Forelimb muscle (tissue), 1 donor: ENCODE data around the gene MRPL30. TPM values are rescaled to one million over a fixed set of nuclear protein-coding genes. Genes with fewer than 3 reads are reported as not detected.
"Not testable (repeated sequence)": the region's sequence is repeated elsewhere in the genome, so short reads cannot be mapped to it uniquely, and the experiment has no call there.

Source experiments
- DNase-seq: peaks from one replicate; pipeline ENCODE4 v3.0.0-alpha.2; 2013; ENCODE audit warnings: low read depth
- polyA plus RNA-seq: library from polyadenylated mRNA; unstranded; fragments of 120-200 nt; gene quantifications from one replicate; pipeline ENCODE4 v1.2.1, GENCODE V29; 2013; ENCODE audit not compliant: insufficient read length

MRPL30 gene
- polyA plus RNA-seq, 1 donor = 40.3 TPM

DNA sequence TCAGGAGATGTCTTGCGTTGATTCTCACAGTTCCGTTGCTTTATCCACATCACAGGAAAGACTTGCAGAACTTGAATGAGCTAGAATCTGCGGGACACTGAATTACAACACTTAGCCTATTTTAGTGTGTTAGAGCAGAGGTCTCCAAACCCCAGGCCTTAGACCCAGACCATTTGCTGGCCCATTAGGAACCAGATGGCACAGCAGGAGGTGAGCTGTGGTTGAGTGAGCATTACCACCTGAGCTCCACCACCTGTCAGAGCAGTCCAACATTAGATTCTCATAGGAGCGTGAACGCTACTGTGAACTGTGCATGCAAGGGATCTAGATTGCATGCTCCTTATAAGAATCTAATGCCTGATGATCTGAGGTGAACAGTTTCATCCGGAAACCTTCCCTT is 3.8 kb downstream of the MRPL30 start:
- DNase-seq = no peak

DNA sequence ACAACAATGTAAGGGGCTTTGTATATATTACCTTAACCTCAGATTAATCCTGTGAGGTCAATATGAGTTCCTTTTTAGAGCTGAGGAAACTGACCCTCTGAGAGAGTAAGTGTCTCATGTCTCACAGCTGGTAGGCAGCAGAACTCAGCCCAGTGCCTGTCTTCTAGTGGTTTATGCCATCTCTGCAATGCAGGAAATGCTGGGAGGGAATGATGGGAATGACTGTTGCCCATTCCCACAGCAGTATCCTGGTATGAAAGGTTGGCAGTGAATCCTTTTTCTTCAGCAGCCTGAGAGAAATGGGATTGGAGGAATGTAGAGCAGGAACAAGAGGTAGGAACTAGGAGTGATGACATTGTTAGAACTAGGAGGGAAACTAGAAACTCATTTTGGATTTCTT is 6.0 kb downstream of the MRPL30 start:
- no peak for DNase-seq

DNA sequence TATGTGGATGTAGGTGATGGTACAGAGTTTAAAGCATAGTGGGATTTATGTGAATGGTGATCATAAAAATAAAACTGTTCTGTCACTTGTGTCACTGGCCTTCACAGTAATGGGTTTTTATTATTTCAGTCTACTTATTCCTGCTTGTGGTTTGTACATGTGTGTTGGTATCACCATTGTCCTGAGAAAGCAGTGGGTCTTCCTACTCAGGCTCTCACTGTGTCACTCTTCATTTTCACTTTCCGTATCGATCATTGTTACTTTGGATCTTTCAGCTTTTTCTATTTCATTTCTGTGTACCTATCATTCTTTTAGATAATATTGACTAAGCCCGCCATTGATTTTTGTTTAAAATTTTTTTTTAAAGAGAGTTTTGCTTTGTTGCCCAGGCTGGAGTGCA is 7.4 kb downstream of the MRPL30 start:
- no peak for DNase-seq

DNA sequence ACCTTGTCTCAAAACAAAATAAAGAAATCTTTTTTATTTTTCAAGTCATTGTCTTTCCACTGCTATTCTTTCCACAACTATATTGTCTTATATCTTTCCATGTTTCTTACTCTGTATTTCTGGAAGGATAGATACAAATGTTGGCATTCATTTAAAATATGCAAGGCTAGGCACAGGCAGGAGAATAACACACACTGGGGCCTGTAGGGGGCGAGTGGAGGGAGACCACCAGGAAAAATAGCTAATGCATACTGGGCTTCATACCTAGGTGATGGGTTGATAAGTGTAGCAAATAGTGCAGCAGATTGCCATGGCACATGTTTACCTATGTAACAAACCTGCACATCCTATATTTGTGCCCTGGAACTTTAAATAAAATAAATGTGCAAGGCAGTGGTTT is 9.6 kb downstream of the MRPL30 start:
- DNase-seq = no peak

DNA sequence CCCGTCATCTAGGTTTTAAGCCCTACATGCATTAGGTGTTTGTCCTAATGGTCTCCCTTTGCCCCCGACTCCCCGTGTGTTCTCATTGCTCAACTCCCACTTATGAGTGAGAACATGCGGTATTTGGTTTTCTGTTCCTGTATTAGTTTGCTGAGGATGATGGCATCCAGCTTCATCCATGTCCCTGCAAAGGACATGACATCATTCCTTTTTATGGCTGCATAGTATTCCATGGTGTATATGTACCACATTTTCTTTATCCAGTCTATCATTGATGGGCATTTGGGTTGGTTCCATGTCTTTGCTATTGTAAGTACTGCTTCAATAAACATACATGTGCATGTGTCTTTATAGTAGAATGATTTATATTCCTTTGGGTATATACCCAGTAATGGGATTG is 11.4 kb downstream of the MRPL30 start:
- not testable (repeated sequence) for DNase-seq

DNA sequence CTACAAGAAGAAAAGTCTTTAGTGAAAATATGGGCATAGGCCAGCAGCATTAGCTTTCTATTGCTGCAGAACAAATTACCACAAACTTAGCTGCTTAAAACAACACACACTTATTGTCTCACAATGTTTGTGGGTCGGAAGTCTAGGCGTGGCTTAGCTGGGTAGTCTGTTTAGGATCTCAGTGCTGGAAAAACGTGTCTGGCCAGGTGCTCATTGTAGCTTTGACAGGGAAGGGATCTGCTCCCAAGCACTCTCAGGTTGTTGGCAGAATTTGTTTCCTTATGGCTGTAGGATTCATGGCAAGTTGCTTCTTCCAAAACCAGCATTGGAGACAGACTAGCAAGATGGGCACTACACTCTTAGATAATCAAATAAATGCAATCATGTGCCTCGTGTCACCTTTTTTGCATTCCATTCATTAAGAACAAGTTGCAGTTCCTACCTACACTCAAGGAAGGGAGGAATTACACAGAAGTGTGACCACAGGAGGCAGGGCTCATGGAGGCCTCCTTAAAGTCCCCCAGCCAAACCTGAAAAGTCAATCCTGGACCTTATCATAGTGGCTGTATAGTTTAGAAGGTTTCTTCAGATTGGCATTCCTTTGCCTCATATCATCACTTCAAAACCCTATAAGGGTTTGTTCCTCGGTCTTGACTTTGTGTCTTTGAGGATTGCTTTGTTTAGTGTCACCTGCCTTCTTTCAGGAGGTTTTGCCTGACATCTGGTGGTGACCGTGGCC is 17.3 kb downstream of the MRPL30 start:
- DNase-seq = no peak

DNA sequence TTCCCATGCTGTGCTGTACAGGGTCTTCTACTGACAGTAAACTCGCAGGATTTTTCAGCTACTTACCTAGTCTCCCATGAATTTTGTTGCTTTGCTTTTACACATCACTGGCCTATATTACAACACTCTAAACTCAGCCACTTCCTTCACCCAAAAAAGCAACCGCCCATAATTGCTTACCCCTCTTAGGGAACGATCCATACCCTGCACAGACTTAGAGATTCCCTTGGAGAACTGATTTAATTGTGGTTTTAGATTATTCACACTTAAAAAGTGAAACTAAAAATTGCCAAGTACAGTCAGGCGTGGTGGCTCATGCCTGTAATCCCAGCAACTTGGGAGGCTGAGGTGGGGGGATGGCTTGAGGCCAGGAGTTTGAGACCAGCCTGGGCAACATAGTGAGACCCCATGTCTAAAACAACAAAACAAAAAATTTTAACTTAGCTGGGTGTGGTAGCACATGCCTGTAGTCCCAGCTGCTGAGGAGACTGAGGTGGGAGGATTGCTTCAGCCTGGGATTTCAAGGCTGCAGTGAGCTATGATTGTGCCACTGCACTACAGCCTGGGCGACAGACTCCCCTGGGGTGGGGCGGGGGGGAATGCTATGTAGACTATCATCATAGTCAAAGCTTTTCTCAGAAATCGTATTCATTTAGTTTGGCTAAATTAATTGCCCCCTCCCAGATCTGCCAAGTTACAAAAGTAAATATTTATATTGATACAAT is 19.3 kb downstream of the MRPL30 start:
- no peak for DNase-seq

DNA sequence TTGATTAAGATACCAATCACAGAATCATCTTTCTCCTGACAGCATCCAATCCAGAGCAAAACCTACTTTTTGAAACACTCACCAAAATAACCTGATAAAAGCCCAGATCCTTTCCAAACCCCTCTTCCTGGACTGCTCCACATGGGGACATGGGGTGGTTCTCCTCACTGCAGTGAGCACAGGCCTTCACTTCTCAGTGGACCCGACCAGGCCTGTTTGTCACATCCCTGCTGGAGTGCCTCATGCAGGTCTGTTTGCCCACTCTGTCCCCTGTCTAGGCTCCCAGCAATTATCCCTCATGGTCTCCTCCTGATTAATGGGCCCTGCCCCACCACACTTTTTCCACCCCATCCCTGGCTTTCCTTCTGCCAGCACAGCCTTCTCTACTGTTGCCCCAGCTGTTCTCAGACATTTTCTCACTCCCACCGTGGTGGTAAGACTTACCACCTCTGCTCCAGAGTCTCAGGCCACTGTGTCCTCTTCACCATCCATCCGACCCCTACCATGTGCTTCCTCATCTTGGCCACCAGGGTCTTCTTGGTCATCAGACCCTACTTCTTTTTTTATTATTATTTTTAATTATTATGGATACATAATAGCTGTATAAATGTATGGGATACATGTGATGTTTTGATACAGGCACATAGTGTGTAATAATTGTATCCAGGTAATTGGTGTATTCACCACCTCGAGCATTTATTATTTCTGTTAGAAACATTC is 21.1 kb downstream of the MRPL30 start:
- no peak for DNase-seq

DNA sequence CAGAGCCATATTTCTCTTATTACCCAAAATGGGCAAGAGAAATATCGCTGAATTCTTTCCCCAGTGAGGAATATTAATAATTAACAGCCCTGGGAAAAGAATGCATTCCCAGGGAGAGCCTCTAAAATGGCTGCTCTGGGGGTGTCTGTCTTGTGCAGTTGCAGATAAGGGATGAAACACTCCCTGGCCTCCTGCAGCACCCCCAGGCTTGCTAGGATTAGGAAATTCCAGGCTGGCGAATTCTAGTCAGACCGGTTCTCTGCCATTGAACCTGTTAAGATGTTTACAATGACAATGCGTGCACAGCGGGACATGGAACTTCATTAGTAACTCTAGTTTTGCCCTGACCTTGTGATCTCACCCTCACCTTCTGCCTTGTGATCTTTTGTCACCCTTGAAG is 24.5 kb downstream of the MRPL30 start:
- no peak for DNase-seq

DNA sequence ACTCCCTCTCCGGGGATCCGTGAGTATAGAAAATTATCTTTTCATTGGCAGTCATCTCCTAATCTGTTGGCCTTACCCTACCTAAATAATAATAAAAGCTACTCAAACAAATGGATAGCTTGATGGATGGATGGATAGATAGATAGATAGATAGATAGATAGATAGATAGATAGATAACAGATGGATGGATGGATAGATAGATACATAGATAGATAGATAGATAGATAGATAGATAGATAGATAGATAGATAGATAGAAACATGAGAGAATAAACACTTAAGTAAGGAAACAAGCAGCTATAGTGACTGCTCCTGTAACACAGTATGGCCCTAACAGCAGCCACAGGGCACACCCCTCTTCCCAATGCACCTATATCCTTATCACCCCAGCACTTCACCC is 35.1 kb downstream of the MRPL30 start:
- DNase-seq = no peak

DNA sequence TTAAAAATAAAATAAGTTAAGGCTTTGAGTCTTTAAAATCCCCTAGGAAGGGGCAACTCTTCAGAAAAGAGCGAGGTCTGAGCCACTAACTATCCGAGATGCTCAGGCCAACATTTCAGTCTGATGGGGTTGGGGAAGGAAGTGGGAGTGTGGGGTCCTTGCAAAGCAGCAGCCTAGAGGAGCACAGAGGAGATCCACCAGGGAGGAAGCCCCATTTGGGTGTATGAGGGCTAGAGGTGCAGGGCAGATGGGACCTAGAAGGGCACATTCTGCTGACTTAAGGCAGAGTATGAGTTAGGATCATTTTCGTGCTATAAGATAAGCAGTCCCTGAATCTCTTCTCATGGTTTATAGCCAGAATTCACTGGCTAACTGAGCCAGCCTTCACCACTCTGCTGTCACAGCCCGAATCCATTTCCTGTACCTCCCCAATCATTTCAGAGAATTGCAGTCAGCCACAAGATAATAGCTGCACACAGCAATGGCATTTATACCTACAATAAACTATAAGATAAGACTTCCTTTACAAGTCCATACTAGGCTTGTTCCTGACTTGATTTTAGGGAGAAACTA is 37.0 kb downstream of the MRPL30 start:
- DNase-seq = no peak

DNA sequence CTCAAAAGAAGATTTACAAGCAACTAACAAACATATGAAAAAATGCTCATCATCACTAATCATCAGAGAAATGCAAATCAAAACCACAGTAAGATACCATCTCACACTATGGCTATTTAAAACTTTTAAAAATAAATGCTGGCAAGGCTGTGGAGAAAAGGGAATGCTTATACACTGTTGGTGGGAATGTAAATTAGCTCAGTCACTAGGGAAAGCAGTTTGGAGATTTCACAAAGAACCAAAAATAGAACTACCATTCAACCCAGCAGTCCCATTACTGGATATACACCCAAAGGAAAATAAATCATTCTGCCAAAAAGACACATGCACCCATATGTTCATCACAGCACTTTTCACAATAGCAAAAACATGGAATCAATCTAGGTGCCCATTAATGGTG is 52.2 kb downstream of the MRPL30 start:
- not testable (repeated sequence) for DNase-seq

DNA sequence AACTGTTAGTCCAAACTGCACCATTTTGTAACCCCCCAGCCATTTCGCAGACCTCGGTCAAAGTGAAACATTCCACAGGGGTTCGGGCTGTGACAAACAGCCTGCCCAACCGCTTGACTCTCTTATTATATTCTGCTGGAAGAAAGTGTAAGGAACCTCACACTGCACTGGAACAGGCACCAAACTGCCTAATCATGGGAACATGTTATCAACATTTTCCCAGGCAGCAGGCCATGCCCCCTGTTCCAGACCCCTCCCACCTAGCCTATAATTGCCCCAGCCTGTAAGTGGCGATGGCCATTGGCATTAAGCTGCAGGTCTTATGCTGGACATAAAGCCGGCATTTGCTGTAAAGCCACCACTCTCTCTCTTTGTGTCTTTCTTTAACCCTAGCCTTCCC is 57.6 kb downstream of the MRPL30 start:
- no peak for DNase-seq

DNA sequence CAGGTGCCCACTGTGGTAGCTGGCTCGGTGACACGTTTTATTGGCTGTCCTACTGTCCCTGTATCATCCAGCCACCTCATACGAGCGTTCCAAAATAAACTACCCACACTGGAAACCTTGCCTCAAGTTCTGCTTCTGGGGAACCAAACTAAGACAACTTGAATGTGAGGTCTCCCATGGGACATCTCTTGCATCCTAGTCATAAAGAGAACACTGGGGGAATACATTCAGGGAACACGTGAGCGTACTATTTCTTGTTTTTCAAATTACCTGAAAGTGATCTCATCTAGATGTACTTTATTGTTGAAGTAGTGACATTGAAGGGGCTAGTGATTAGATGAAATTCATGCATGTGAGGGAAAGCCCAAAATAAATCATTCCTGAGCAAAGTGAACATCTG is 59.4 kb downstream of the MRPL30 start:
- no peak for DNase-seq

DNA sequence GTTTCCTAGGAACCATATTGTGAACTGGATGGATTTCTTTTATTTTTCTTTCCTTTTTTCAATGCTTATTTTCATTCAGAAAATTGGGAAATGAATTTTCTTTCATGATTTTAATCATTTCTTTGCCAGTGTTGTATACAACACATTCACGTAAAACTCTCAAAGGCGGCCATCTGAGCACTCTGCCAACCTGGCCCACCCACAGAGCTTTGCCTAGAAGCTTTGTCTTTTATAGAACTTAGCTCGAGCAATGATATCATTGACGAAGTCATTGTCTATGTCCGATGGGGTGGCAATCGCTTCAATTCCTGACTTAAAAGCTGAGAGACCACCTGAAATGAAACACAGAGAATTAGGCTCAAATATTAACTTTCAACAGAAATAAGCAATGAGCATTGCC is 61.2 kb downstream of the MRPL30 start:
- no peak for DNase-seq

Other genes with a start within 250 kb of the MRPL30 start
- gene CRACDL, start 245.0 kb upstream of the MRPL30 start, polyA plus RNA-seq = 1.1 TPM
- 0.37 TPM for gene C2orf15, start 39.5 kb upstream of the MRPL30 start, polyA plus RNA-seq
- 2.5 TPM for gene TSGA10, start 26.2 kb upstream of the MRPL30 start, polyA plus RNA-seq
- 7.6 TPM for gene LIPT1, start 26.2 kb upstream of the MRPL30 start, polyA plus RNA-seq
- gene MITD1, start 126 bp upstream of the MRPL30 start, polyA plus RNA-seq = 23.4 TPM
- gene LYG2, start 74.5 kb downstream of the MRPL30 start, polyA plus RNA-seq = 0.22 TPM
- 2.8 TPM for gene LYG1, start 120.0 kb downstream of the MRPL30 start, polyA plus RNA-seq
- gene TXNDC9, start 155.1 kb downstream of the MRPL30 start, polyA plus RNA-seq = 21.2 TPM
- gene EIF5B, start 156.2 kb downstream of the MRPL30 start, polyA plus RNA-seq = 53.9 TPM